ENCODE measurements around the gene CACNA1F.

GRCh38 chrX:49189606-49190005, 43.5 kb downstream of the CACNA1F start:
- TF ChIP-seq POLR2AphosphoS5 (IDR thresholded peaks at IDR 0.05; ENCODE audit: low read depth, low read length) (no peak), SPI1 (IDR thresholded peaks at IDR 0.05; ENCODE audit: low read depth, low read length) (no peak), POLR2A (IDR thresholded peaks at IDR 0.05; ENCODE audit: low read depth, low read length) (no peak)

All from GM12891 (cell line).